GM11168 (cell line): Measurements from ENCODE around the gene IGSF21.

Source experiments
- in situ Hi-C: fragments of 300-500 bp; cut with MboI; formaldehyde crosslinking; loops from one replicate; pipeline ENCODE4 v1.12.0; 2022; ENCODE audit warnings: low sequenced_read_pairs; ENCODE audit not compliant: unreplicated experiment

Gene IGSF21

DNA sequence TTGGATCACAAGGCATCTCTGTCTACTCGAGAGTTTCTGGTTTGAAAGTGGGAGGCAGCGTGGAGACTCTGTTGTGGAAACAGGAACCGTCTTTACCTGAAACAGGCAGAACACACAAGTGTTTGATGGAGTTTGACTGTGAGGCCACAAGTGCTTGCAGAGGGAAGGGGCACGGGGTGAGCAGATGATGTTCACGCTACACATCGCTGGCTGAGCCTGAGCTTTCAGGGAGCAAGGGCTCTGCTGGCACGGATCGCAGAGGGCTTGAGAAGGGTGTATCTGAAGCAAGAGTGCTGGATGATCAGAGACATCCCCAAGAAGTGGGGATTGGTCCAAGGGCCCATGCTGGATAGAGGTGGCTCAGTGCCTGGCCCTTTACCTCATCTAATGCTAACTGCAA lies 59.3 kb downstream of the IGSF21 start:
- in situ Hi-C loops: no loop called here

DNA sequence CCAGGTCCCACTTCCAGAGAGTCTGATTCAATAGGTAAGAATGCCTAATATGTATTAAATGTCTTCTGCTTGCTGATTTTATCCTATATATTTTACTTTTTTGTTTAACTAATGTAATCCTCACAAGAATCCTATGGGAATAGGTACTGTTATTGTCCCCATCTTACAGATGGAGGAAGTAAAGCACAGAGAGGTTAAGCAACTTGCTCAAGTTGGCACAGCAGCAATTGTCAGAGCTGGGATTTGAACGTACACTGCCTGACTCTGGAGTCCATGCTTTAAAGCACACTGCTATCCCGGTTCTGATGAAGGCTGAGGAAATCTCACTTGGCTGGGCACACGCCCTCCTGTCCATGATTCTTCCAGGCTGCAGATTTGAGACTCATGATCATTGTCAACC lies 62.8 kb downstream of the IGSF21 start:
- in situ Hi-C loops: no loop called here

DNA sequence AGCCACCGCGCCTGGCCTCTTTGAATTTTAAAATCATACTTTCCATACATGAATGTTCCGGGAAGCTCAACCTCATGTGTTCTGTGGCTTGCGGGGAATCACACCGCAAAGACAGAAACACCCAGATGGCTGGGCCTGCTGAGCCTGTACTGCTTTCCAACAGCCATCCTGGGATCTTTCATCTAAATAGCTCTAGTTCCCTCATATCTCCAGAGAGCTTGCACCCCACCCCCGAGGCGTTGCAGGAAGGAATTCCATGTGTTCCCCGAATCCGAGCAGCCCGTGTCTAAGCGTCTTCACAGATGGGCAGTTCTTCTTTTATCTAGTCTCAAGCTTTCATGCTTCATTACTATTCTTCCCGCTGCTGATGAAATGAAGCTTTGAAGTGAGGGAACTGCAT lies 66.4 kb downstream of the IGSF21 start:
- in situ Hi-C loops: no loop called here

DNA sequence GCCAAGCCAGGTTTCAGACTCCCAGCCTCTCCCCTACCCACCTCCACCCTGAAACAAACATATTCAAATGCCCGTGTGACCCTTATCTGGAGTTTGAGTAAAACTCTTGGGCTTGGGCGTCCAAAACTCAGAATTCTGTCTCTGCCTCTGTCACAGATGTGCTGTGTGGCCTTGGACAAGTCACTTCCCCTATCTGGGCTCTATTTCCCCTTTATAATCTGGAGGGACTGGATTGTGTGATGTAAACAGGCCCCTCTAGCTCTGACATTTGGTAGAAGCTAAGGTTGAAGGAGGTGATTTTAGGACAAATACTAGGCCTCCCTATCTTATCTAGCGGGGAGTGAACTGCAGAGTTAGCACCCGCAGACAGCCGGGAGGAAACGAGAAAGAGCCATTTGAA lies 67.5 kb downstream of the IGSF21 start:
- in situ Hi-C loops: no loop called here

DNA sequence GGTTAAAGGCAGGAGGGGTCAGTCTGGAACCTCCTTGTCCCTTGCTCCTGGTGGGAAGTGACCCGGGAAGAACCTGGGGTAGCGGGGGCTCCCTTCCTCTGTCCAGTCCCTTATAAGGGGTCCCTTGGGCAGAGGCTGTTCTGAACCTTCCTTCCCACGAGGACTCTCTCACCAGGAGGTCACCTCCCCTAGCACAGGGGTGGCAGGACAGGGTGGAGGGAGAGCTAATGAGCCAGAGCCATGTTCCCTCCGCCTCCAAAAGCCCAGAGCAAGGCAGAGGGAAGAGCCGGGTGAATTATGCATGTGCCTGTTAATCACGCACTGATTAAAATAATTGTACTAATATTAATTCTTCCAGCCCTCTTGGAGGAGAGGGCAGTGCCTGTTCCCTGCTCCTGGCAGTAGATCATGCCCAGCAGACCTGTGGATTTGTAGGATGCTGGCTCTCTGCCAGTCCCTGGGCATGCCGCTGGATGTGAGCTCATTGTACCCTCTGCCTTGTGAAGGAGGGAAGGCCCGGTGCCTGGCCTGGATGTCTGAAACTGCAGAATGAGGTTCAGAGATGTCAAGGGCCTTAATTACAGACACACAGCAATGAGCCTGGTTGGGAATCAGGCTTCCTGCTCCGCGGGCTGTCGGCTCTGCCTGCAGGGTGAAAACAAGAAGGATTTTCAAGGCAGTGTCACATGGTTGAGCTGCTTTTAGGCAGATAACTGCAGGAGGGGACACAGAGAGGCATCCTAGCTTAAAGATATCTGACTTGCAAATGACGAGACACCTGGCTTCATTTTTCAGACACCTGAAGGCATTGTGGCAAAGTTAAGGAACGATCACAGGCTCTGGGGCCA lies 68.2 kb downstream of the IGSF21 start:
- in situ Hi-C loops: no loop called here

DNA sequence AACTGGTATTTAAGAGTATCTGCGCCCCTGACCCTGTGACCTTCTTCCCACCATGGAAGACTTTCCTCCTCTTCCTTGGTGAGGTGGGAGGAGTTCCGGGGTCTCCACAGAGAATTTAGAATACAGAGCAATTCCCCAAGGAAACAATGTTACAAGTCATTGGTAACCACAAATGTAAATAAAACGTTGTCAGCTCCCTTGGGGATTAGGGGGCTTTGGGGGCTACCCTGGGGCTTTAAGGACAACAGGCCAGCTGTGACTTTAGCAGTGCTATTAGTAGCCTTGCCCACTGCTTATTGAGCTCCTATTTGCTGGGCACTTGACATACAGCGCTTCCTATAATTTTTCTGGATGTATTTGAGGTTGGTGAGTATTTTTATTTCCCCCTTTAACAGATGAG lies 69.0 kb downstream of the IGSF21 start:
- in situ Hi-C loops: no loop called here

DNA sequence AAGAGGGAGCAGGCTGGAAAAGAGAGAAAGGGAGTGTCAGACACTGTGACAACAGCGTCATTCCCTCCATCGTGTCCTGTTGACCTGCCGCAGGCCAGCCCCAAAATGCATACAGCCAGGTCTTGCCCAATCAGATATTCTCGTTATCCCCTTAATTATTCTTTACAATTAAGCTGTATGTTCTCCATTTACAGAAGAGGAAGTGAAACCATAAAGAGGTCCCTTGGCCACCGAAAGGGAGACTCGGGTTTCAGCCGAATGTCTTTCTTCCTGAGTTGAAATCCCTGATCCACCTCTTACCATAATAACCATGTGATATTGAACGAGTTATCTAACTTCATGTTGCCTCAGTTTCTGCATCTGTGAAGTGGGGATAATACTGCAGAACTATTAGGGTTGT lies 70.5 kb downstream of the IGSF21 start:
- in situ Hi-C loops: no loop called here

DNA sequence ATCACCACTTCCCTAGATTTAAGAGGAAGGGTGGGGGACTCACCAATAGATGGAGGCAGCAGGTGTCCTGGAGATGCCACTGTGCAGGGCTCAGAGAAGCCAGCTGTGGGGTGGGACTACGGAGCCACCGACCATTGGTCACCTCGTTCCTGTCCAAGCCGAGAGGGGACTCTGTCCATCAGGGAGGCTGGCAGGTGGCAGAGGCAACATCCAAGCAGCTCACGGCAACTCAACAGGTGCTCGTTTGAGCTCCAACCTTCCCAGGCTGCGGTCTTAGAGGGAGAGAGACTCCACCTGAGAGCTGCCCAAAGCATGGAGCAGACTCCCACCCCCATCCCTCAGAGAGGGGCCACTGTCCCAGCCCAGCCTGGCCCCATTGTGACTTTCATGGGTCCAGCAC lies 71.4 kb downstream of the IGSF21 start:
- in situ Hi-C loops: no loop called here

DNA sequence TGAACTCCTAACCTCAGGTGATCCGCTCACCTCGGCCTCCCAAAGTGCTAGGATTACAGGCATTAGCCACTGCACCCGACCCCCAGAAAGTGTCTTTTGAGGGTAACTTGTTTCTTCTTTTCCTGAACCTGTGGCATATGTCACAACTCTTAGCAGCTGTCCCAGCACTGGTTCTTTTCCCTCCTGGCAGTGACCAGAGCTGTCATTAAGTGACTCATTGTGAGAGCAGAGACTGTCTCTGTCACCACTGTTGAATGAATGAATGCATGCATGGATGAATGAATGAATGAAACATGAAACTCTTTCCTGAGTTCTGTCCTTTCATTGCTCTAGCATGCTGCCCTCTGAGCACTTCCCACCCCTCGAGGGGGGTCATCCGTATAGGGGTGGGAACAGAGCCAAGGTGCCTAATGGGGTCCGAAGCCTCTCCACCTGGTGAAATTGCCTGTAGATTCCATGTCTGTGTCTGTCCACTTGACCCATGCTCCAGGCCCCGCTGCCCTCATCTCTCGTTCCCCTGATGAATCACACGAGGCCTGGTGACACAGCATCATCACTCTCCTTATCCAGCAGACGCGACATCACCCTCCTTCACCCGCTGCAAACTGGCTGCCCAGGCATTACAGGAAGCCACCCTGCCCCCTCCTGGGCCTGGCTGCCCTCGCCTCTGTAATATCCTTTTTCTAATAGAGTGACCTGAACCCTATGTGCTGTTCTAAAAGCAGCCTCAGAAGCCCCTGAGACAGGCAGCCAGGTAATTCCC lies 75.0 kb downstream of the IGSF21 start:
- in situ Hi-C loops: no loop called here

DNA sequence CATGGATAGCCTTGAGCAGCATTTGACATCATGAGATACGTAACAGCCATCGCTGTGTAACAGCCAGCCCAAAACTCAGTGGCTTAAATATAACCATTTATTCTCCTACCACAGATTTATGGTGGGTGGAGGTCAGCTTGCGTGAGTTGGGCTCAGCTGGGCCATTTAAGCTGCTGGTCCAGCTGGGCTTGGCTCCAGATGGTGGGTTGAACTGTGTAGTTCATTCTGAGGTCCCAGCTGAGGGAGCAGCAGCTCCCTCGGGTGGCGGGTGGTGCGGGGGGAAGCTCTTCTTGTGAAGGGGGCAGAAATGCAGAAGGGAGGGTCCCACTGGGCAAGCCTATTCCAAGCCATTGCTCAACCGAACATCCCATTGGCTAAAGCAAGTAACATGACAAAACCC lies 75.9 kb downstream of the IGSF21 start:
- in situ Hi-C loops: no loop called here

DNA sequence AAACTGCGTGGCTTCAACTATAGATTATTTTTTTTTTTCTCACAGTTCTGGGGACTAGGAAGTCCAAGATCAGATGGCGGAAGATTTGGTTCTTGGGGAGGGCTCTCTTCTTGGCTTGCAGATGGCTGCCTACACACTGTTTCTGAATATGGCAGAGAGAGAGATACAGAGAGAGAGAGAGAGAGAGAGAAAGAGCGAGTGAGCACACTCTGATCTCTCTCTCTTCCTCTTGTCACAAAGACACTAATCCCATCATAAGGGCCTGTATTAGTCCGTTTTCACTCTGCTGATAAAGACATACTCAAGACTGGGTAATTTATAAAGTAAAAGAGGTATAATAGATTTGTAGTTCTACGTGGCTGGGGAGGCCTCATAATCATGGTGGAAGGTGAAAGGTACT lies 79.5 kb downstream of the IGSF21 start:
- in situ Hi-C loops: no loop called here

DNA sequence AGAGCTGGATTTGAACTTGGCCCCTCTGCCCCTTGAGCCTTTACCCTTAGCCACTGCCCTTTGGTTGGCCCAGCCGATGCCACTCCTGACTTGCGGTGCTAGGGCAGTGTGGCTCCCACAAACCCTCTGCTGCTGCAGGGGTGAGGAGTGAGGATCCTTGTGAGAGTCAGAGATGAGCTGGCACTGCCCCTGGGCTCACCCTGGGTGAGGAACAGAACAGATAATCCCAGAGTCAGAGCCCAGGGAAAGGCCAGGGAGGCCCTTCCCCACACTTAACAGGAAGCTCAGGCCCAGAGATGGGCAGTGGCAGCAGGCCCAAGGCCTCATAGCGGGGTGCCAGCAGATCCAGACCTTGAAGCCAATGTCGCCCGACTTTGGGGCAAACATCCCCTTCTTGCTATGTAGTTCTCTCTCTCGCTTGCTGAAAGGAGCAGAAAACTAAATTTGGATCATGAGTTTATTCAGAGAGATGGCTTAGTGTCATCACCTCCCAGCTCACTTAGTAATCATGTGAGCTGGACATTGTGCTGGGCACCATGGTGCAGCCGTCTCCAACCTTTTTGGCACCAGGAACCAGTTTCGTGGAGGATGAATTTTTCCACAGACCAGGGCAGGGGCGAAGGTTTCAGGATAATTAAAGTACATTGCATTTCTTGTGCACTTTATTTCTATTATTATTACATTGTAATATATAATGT lies 81.4 kb downstream of the IGSF21 start:
- in situ Hi-C loops: no loop called here

DNA sequence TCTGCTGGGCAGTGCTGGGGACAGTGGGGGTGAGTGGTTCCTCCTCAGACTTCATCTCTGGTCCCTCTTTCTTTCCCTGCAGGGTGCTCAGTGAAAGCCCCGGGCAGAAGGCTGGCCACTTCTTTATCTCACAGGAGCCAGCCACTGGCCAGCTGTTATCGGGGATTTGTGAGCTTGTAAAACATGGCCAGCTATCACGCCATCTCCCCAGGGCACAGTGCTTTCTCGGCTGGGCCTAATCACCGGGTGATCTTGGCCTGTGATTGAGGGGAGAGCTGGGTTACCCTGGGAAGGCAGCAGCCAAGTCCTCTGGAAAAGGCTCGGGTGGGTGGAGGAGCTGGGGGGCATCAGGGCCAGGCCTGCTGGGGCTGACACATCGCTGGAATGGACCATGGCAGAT lies 83.0 kb downstream of the IGSF21 start:
- in situ Hi-C loops: no loop called here

DNA sequence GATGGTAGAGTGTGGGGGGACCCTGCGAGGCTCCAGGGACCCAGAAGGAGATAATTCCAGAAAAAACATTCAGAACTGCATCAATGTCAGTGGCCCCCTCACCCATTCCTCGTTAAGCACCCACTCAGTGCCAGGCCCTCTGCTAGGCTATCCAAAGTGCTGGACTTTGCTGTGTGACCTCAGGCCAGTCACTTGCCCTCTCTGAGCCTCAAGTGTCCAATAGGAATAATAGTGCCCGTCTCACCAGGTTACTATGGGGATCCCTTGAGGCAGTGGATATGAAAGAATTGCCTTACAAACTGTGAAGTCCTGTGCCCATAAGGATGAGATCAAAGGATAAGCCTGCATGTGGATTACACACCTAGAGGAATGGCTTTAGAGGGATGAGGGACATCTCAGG lies 83.4 kb downstream of the IGSF21 start:
- in situ Hi-C loops: no loop called here

DNA sequence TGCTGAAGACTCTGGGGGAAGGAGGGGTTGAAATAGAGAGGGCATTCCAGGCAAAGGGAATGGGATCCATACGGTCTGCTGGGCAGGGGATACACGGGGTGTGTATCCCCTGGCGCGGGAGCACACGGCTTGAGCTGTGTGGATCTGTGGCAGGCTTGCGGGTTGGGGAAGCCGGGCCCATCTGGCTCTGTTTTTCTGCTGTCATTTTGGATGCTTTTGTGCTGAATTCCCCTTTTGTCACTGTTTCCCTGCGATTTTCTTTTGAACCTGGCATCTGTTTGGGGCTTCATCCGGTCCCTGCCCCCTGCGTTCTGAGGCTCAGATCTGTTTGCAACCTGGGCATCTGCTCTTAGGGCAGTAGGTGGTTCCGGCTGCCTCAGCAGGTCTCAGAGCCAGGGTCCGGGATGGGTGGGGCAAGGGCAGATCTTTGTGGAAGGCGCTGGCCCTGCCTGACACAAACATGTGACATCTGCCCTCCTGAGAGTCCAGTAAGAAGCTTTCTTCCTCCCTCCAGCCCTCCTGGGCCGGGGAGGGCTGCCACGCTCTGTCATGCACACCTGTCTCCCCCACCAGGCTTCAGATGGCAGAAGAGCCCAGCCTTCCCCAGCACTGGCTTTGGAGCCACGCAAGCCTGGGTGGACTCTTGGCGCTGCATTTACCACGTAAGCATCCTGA lies 84.0 kb downstream of the IGSF21 start:
- in situ Hi-C loops: no loop called here

DNA sequence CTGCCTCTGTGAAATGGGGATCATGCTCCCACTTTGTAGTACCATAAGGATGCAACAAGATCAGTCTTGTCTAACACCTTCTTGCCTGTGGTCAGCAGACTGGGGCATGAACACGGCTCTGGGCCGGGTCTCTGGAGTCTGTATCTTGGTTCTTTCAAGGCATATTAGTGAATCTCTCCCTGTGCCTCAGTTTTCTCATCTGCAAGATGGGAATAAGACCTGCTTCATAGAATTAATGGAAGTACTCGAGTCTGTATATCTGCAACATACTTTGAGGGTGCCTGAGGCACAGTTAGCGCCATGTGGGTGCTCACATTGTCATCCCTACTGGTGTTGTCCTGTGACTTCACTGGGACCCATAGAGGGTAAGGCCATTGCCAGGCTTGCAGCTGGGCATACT lies 84.6 kb downstream of the IGSF21 start:
- in situ Hi-C loops: no loop called here

DNA sequence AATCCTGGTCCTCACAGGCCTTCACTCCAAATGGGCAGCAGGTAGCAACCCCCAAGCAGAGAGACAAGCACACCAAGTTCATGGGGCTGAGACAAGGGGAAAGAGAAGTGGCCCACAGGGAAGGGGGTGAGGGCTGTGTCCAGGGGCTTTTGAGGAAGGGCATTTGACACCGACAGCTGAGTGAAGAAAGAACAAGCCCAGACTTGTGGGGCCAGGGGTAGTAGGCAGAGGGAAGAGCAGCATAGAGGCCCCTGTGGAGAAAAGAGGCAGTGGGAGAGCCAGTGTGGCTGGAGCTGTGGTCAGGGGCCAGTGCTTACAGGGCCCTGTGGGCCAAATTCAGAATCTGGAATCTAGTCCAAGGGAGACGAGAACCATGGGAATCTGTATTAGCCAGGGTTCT lies 85.4 kb downstream of the IGSF21 start:
- in situ Hi-C loops: no loop called here

DNA sequence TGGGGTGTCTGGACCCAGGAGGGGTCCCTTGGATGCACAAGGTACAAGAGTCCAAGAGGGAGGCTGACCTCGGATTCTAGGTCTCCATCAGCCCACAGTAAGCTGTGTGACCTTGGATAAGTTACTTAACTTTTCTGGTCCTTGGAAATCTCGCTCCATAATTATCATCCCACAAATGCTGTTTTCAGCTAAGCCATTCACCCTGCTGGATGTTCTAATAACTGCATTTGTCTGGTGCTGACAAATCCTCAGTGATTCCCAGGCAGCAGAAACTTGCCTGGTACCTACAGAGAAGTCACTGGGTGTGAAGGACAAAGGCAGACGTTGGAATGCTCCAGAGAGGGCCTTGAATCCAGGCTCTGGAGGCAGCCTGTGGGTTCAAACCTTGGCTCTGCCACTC lies 89.7 kb downstream of the IGSF21 start:
- in situ Hi-C loops: no loop called here

DNA sequence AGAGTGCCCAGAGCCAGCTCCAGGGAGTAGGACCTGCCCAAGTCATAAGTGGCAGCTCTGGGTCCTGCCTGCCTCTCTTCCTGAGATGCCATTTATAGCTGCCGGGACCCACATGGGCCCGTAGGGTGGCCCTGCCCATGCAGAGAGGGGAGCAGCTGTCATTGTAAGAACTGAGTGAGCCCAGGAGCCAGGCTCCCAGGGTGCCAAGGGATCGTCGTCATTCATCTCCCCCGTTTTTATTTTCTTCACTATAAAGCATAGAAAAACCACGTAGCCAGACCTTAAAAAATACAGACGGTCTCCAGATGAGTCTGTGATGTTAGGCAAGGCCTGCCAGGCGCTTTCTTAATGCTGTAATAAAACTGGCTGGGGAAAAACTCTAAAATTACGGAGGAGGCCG lies 90.7 kb downstream of the IGSF21 start:
- in situ Hi-C loops: no loop called here

DNA sequence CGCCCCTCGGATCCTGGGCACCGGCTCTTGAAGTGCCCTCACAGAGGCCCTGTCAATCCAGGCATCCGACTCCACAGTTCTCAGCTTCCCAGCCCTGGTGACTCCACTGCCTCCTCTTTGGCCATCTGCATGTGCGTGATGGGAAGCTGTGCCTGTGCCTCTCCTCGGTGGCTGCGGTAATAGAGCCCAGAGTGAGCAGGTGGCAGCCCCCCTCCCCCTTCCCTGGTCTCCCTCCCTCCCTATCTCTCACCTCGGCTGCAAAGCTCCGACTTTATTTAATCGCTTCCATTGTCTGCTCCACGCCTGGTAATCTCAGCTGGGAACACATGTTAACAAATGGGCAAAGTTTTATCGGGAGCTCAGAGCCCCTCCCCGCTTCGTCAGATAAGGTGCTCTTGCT lies 91.9 kb downstream of the IGSF21 start:
- in situ Hi-C loops: no loop called here
